HG02763 (cell line): ENCODE data around the gene NUP88.
"Not testable (repeated sequence)": the region's sequence is repeated elsewhere in the genome, so short reads cannot be mapped to it uniquely, and the experiment has no call there.

Experiments used
- ATAC-seq: cut with Tn5 transposase; IDR thresholded peaks from one replicate; pipeline ENCODE4 v1.9.1; 2021; ENCODE audit warnings: mild to moderate bottlenecking, moderate library complexity; ENCODE audit not compliant: unreplicated experiment

The NUP88 gene

DNA sequence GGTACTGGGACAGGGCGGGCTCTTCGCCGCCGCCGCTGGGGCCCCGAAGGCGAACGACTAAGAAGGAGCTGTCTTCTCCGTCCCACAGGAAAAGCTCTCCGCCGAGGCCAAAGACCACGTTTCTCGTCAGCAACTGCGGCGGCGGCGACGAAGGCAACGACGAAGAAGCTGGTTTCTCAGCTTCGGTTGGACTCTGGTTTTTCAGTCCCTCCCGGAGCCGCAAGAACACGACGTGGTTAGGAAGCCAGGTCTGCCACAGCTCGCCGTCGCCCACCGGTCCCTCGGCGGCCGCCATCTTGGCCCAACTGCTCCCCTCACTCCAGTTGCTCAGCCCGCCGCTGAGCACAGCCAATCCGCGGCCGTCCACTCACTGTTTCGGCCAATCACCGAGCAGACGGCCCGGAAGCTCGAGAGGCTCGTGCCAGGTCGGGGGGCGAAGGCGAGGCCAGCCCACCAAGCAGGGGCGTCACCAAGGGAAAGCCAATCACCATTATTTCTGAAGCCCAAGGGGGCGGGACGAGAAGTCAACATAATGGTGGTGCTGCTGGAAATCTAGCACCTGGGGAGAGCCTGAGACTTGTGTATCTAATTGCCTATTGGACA lies at the start of gene NUP88:
Gene NUP88, minus strand, starts transcription at position 307 of the 603 bp plus-strand sequence. Its CDS starts 12 bp downstream, at position 295.
- ATAC-seq: peak; percentile 92

DNA sequence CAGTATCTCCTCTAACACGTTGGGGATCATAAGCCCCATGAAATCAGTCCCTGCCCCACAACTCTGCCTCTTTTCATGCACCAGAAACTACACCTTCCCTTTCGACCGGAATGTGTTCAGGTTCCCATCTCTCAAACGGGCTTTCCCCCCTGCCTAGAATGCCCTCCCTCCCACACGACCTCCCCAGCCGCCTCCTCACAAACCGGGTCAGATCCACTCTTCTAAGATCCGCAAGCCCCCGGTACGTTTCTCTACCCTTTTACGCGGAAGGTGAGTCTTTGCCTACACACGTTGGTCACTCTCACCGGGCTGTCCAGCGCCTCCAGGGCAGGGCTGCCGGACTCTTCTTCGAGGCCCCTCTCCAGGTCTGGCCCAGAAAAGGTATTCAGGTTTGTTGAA lies 48.6 kb upstream of the NUP88 start:
- ATAC-seq: no peak

DNA sequence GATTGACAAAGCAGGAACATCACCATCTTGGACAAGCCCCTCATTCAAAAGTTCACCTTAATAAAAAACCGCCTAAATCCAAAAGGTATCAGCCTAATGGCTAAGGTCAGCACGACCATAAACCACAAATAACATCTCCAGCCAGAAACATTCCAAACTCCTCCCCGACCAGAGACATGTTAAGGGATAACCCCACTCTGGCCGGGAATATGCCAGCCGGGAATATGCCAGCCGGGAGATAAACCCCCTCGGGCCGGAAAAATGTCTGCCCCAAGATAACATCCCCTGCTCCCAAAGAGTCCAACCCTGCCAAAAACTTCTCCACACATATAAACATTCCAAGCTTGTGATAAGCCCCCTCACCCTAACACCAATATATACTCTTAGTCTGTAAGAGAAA lies 48.0 kb upstream of the NUP88 start:
- ATAC-seq: no peak

- ATAC-seq: no peak
These were observed 46.8 kb upstream of the NUP88 start for GRCh38 chr17:5466295-5466694.

DNA sequence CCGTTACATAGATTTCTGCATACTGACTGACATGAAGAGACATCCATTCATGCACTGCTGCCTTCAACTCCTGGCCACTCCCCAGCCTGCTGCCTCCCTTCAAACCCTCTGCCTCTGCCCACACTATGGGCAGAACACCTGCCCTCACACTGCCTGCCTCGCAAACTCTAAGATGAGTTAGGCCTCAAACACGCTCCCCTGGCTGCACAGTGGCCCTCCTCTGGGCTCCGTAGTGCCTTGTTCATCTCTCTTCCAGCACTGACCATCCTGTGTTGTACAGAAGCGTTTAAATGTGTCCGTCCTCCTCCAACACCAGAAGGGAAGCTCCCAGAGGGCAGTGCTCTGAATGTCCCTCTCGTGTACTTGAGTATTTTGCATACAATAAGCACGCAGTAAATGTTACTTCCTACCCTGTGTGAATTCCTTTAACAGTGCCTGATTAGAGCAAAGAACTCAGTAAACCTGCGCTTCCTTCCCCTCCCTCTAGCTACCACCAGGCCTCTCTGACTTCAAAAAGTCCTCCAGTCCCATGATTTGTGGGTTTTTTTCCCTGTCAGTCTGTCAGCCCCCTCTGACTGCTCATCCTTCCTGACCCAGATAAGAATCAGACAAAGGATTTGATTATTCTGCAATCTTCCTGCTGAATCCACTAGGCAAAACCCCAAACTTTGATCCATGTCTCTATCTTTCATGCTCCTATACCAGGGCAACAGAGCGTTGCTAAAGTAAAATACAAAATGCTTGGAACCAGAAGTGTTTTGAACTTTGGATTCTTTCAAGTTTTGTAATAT lies 45.5 kb upstream of the NUP88 start:
- no peak for ATAC-seq

- no peak for ATAC-seq
These were observed 27.3 kb upstream of the NUP88 start for GRCh38 chr17:5446786-5447185.

DNA sequence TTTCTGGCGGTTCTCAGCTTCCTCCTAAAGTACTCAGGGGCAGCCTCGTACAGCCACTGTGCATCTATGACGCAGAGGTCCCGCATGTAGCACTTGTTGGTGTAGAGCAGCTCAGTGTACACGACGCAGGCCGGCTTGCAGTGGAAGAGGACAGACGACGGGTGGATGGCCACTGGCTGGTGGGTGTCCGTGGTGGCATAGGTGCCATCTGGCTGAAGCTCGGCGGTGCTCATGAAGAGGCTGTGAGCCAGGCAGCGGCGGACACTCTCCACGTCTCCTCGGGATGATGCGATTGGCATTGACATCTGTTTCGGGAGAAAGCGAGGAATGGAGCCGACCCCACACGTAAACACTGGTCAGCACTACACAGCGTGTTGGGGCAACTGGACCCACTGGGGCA lies 24.7 kb upstream of the NUP88 start:
- no peak for ATAC-seq

GRCh38 chr17:5443728-5444127 lies 24.3 kb upstream of the NUP88 start:
- ATAC-seq: no peak

DNA sequence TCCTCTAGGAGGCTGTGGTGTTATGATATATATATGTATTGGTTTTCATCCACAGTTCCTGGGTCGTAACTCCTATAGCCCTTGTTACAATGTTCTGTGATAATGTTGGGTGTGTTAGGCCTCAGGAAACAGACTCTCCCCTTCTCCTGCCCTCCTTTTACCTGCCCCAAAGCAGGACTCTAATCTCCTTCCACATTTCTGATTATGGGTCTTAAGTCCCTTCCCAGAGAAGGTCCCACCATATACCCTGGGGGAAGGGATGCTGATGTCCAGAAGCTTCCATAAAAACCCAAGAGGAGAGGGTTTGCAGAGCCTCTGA lies 19.9 kb upstream of the NUP88 start:
- no peak for ATAC-seq

DNA sequence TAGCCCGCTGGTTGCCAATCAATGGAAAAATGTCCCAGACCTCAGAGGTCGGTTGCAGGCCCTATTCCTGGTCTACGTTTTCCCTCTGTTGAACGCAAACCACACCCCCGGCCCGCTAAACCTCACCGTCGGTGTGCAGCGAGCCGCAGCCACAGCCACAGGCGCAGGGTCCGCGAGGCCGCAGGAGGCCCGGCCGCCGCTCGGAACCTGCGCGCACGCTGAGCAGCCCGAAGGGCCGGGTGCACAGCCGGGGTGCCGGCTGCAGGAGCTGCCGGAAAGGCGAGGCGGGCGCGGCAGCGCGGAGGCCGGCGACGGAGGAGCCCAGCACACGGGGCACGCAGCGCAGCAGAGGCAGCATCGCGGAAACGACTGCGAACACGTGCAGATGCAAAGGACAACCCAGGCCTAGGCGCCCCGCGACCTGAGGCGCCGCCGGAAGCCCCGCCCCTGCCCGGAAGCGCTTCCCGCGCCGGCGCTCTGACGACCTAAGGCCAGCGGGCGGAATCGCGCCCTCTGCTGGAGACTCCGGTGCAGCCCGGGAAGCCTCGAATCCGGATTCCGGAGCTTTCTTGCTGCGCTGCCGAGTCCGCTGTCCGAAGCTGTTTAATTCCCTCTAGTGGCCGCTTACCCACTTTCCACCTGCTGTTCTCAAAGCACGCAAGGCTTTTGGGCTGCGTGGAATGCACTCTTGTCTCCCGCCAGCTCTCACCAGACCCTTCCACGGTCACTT lies 19.4 kb upstream of the NUP88 start, which contains the start of gene C1QBP:
Gene C1QBP, minus strand, starts transcription at position 440 of the 730 bp plus-strand sequence. Its CDS starts 82 bp downstream, at position 358.
- ATAC-seq: peak; percentile 86

DNA sequence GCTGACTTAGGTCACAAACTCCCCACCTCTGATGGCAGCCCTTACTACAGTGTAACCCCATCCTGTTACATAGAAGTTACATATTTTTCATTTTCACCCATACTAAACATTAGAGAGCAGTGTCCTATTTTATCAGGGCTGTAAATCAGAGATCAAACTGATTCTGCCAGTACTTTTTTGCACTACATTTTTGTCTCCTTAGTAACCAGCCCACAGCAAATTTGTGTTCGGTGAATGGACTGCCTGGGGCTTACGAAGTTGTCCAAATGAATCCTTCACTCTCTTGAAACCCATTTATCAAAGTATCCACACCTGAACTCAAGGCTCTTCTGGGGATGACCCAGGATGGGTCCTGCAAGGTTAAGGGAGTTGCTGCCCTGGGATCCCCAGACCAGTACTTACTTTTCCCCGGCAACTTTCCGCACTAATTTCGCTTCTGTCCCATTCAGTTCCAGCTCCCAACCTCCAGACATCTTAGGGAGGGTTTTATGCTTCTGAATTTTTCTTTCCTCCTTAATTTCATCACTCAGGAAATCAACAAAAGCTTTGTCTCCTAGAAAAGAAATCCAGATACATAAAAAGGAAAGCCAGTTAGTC lies 18.4 kb upstream of the NUP88 start:
- no peak for ATAC-seq

GRCh38 chr17:5435781-5436315 lies 16.4 kb upstream of the NUP88 start:
- ATAC-seq: not testable (repeated sequence)

DNA sequence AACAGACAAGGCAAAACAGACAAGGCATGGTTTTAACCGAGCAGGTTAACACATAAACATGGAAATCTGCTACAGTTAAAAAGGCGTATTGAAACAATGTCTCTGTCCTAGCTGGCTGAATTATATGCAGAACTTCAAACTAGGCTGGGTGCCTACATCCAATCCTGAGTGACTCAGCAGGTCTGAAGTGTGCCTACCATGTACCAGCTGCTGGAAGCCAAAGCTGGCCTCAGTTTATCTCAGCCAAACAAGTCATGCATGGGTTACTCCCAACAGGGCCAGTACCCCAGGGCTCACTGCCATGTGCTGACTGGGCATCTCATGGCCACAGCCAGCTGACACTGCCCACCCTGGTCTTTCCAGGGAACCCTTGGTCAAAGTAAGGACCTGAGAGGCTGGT lies 15.5 kb upstream of the NUP88 start:
- no peak for ATAC-seq

- ATAC-seq: no peak
These were observed 12.6 kb upstream of the NUP88 start for GRCh38 chr17:5431949-5432556.

DNA sequence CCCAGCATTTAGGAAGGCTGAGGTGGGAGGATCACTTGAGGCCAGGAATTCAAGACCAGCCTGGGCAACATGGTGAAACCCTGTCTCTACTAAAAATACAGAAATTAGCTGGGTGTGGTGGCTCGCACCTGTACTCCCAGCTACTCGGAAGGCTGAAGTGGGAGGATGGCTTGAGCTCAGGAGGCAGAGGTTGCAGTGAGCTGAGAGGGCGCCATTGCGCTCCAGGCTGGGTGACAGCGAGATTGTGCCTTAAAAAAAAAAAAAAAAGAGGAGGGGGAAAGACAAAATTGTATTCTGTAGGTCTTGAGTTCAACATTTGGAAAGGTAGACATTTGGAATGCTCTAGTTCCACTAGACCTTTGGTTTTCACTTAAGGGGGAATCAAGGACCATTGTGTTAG lies 11.8 kb upstream of the NUP88 start:
- not testable (repeated sequence) for ATAC-seq

DNA sequence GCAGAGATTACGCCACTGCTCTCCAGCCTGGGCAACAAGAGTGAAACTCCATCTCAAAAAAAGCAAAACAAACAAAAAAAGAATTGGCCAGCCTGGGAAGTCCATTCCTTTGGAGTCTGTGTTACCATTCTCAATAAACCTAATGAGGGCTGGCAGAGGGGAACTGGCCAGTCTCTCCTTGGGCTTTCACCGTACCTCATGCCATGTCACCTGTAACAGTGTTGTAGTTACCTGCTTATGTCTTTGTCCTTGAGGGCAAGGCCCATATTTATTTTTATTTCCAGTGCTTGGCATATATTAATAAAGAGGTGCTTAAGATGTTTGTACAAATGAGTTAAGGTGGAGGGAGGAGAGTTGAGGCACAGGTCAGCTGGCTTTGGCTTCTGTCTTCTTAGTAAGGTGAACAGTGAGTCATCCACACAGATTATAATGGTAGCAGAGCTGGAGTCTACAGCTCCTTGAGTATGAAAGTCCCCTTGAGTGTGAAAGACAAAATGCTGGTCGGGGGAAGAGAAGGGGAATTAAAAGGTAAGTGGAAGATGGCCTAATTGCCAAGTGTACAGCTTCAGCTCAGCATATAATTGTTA lies 11.0 kb upstream of the NUP88 start:
- ATAC-seq: no peak

DNA sequence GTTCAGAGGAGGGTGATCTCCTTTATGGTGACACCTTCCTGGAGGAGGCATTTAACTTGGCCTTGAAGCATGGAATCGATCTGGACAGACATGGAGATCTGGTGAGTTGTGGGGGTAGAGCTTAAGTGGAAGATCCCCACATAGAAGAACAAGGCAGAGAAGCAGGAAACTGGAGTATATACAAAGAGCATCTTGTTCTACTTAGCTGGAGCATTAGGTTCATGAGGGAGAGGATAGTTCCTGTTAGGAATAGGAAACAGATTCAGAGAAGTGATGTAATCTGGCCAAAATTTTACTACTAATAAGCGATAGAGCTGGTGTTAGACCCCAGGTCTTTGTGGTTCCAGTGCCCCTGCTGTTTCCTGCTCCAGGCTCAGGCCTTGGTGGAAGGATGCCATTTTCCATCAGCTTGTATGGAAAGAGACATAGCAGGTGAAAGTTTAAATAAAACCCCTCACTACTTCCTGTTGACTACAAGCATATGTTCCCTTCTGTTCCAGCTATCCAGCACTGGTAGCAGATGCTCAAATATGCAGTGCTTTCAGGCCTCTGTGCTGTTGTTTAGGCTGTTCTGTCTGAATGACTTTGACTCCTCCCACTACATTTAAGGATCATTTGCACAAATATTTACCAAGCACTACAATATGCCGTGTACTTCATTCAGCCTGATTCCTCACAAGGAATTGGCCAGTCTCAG lies 9.9 kb upstream of the NUP88 start:
- no peak for ATAC-seq

- ATAC-seq: no peak
These were observed 6.4 kb upstream of the NUP88 start for GRCh38 chr17:5425826-5426225.

GRCh38 chr17:5424909-5425308 lies 5.4 kb upstream of the NUP88 start:
- ATAC-seq: no peak

DNA sequence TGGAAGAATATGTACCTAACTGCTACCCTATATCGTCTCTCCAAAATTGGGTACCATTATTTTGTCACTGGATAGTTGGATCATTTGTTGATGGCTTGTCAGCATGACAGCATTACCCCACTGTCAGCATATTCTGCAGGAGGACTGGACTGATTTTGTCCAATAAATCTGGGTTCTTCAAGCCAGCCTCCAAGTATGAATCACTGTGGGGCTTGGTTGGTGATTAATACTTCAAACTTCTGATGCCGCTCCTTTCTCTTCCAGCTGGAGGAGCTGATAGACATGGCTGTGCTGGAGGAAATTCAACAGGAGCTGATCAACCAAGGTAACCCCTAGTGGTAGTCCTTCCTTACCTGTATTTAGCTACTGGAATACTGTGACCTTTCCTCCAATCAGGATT lies 3.0 kb upstream of the NUP88 start:
- no peak for ATAC-seq
